NB4 (cell line): Measurements from ENCODE around the gene OBSL1.

Experiments
- POLR2A ChIP-seq: IDR thresholded peaks from 2 replicates; pipeline ENCODE4 v1.6.1; 2011; ENCODE audit warnings: mild to moderate bottlenecking; ENCODE audit not compliant: insufficient read length; ENCODE audit errors: extremely low read depth
- TF ChIP-seq, protein P1 (sequence below): IDR thresholded peaks from one replicate; pipeline ENCODE4 v1.5.1; 2012; ENCODE audit warnings: low read depth, low read length

DNA sequence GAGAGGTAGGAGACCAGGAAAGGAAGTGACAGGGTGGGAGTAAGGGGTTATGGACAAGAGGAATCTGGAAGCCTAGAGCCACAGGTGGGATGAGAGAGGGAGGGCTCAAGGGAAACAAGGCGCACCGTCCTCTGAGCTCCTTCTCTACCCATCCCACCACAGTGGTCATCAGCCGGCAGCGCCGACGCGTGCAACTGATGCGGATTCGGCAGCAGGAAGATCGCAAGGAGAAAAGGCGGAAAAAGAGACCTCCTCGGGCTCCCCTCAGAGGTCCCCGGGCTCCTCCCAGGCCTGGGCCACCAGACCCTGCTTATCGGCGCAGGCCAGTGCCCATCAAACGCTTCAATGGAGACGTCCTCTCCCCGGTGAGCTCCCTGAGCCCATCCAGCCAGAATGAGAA lies 22.3 kb downstream of the OBSL1 start:
- no peak for TF ChIP-seq POLR2A
- TF ChIP-seq, protein P1, sequence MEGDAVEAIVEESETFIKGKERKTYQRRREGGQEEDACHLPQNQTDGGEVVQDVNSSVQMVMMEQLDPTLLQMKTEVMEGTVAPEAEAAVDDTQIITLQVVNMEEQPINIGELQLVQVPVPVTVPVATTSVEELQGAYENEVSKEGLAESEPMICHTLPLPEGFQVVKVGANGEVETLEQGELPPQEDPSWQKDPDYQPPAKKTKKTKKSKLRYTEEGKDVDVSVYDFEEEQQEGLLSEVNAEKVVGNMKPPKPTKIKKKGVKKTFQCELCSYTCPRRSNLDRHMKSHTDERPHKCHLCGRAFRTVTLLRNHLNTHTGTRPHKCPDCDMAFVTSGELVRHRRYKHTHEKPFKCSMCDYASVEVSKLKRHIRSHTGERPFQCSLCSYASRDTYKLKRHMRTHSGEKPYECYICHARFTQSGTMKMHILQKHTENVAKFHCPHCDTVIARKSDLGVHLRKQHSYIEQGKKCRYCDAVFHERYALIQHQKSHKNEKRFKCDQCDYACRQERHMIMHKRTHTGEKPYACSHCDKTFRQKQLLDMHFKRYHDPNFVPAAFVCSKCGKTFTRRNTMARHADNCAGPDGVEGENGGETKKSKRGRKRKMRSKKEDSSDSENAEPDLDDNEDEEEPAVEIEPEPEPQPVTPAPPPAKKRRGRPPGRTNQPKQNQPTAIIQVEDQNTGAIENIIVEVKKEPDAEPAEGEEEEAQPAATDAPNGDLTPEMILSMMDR = no peak
